Measurements from ENCODE around the gene TRIM63. TPM values are rescaled to one million over a fixed set of nuclear protein-coding genes. Genes with fewer than 3 reads are reported as not detected.
"Not testable (repeated sequence)": the region's sequence is repeated elsewhere in the genome, so short reads cannot be mapped to it uniquely, and the experiment has no call there.

TRIM63 gene
- total and polyA plus RNA-seq, 8 donors, result 0.15 to 1.8 (median 0.29) TPM; not detected in 3

DNA sequence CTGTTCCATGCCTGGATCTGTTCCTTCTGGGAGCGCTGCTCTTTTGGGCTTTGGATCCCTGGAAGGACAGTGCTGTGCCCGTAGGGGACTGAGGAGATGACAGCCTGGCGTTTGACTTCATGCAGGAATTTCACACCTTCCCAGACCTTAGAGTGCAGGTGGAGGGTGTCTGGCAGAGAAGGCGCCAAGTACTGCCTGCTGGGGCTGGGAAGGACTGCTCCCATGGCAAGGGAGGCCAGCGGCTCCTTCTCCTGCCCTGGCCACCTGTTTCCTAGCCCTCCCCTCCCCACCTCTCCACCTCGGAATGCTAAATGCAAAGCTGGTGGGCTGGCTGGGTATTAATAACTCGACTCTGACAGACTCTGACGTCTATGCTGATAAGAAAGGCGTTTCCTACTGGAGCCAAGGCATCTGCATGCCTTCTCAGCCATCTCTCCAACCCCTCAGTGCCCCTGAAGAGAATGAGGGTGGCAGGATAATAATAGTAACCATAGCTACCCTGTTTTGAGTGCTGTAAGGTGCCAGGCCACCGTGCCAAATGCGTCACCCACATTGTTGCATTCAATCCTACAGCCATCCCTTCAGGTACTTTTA lies 26.7 kb upstream of the TRIM63 start:
- intact Hi-C loops (cut with DNase I), result no loop called here
- TF ChIP-seq, protein P1, sequence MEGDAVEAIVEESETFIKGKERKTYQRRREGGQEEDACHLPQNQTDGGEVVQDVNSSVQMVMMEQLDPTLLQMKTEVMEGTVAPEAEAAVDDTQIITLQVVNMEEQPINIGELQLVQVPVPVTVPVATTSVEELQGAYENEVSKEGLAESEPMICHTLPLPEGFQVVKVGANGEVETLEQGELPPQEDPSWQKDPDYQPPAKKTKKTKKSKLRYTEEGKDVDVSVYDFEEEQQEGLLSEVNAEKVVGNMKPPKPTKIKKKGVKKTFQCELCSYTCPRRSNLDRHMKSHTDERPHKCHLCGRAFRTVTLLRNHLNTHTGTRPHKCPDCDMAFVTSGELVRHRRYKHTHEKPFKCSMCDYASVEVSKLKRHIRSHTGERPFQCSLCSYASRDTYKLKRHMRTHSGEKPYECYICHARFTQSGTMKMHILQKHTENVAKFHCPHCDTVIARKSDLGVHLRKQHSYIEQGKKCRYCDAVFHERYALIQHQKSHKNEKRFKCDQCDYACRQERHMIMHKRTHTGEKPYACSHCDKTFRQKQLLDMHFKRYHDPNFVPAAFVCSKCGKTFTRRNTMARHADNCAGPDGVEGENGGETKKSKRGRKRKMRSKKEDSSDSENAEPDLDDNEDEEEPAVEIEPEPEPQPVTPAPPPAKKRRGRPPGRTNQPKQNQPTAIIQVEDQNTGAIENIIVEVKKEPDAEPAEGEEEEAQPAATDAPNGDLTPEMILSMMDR (IDR thresholded peaks at IDR 0.05), result no peak
- peaks cover 0 to 37% of the 10 kb centered on the region in 2 donors for H3K27me3 ChIP-seq
- DNase-seq, result peak in 1 of 4 donors; percentile 39
- no peak for ATAC-seq
- H3K4me3 ChIP-seq, result no peak overlapping the region
- H3K4me1 ChIP-seq, result peaks cover 0 to 7% of the 10 kb centered on the region in 2 donors
- no peaks in the 10 kb centered on the region for H3K9me3 ChIP-seq
- H3K36me3 ChIP-seq, result no peaks in the 10 kb centered on the region
- H3K27ac ChIP-seq, result peak overlapping the region in 1 of 2 donors; percentile 28

DNA sequence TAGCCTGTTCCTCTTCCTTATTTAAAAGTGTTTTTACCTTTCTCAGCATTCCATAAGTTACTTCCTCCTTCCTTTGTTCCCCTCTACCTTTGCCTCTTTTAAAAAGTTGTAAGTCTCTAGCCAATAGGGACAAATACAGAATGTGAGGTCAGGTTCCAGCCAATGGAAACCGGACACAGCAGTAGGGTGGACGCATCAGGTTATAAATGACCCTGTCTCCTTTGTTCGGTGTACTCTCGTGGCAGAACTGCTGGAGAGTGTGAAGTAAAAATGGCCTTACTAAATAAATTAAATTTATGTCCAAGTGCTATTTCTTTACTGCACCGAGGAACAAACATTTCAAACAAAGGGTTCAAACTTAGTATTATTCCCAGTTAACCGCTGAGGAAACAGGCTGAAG lies 26.1 kb upstream of the TRIM63 start:
- intact Hi-C loops (cut with DNase I); H3K4me1 ChIP-seq; H3K4me3 ChIP-seq; DNase-seq; ATAC-seq; H3K27ac ChIP-seq; H3K9me3 ChIP-seq; H3K36me3 ChIP-seq: not testable (repeated sequence)
- peaks cover 0 to 37% of the 10 kb centered on the region in 2 donors for H3K27me3 ChIP-seq

DNA sequence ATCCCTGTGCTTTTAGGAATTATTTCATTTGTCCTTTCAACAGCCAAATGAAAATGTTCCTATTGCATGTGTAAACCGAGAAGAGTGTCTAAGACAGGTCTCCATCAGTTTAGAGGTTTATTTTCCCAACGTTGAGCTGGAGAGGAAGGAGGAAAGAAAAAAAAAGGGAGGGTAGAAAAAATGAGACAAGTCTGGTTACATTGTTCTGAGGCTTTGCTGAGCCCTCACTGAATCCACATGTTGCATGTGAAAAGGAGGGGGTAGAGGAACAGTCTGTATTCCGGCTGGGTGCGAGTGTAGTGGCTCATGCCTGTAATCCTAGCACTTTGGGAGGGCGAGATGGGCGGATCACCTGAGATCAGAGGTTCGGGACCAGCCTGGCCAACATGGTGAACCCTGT lies 25.0 kb upstream of the TRIM63 start:
- H3K27me3 ChIP-seq, result peaks cover 0 to 37% of the 10 kb centered on the region in 2 donors
- H3K36me3 ChIP-seq, result no peaks in the 10 kb centered on the region
- TF ChIP-seq, protein P1 (IDR thresholded peaks at IDR 0.05), result no peak
- no peak overlapping the region for H3K4me3 ChIP-seq
- intact Hi-C loops (cut with DNase I), result no loop called here
- DNase-seq, result no peak
- H3K27ac ChIP-seq, result no peak overlapping the region
- ATAC-seq, result no peak
- H3K9me3 ChIP-seq, result no peaks in the 10 kb centered on the region
- peaks cover 0 to 7% of the 10 kb centered on the region in 2 donors for H3K4me1 ChIP-seq

DNA sequence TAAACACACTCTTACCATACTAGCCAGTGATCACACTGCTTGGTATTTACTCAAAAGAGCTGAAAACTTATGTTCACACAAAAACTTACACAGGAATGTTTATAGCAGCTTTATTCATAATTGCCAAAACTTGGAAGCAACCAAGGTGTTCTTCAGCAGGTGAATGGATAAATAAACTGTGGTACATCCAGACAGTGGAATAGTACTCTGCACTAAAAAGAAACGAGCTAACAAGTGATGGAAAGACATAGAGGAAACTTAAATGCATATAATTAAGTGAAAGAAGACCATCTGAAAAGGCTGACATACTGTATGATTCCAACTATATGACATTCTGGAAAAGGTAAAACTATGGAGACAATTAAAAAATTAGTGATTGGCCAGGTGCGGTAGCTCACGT lies 23.5 kb upstream of the TRIM63 start:
- Histone ChIP-seq H3K27me3 (peaks cover 0 to 37% of the 10 kb centered on the region in 2 donors), H3K9me3 (no peaks in the 10 kb centered on the region), H3K27ac (no peak overlapping the region), H3K36me3 (no peaks in the 10 kb centered on the region), H3K4me3 (no peak overlapping the region), H3K4me1 (peaks cover 0 to 7% of the 10 kb centered on the region in 2 donors)
- intact Hi-C loops (cut with DNase I), result no loop called here
- TF ChIP-seq, protein P1 (IDR thresholded peaks at IDR 0.05), result no peak
- DNase-seq (no peak), ATAC-seq (no peak)

DNA sequence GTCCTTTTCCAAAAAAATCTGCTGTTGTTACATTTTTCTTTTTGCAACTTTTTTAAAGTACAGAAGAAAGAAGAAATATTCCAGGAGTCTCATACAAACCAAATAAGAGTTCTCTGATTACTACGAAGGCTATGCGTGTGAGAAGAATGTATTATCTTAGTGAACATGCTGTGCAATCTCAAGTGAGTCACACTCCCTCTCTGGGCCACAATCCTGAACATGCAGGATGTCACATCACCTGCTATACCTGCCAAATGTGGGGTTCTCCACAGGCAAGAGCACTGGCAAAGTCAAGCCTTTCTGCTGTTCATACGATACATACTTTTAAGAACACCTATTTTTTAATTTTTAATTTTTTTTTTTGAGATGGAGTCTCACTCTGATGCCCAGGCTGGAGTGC lies 21.7 kb upstream of the TRIM63 start:
- Histone ChIP-seq H3K4me1 (no peaks in the 10 kb centered on the region), H3K4me3 (no peak overlapping the region), H3K27me3 (peaks cover 0 to 34% of the 10 kb centered on the region in 2 donors), H3K36me3 (no peaks in the 10 kb centered on the region), H3K27ac (no peak overlapping the region), H3K9me3 (no peaks in the 10 kb centered on the region)
- intact Hi-C loops (cut with DNase I), result no loop called here
- no peak for DNase-seq
- no peak for ATAC-seq
- TF ChIP-seq, protein P1 (IDR thresholded peaks at IDR 0.05), result no peak

DNA sequence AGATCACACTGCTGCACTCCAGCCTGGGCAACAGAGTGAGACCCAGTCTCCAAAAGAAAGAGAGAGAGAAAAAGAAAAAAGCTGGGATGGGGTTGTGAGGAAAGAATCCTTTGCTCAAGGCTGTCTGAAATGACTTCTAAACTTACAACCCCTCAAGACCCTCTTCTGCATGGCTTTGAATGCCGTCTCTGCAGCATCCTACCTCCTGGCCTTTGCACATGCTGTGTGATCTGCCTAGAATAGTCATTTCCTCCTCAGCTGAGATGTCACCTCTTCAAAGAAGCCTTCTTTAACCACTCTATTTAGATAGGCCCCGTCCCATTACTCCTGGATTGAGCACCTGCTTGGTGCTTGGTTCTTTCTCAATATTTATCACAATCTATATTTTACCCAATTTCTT lies 17.4 kb upstream of the TRIM63 start:
- Histone ChIP-seq H3K4me3 (no peak overlapping the region), H3K9me3 (no peaks in the 10 kb centered on the region), H3K27ac (no peak overlapping the region), H3K27me3 (peaks cover 0 to 10% of the 10 kb centered on the region in 2 donors), H3K36me3 (no peaks in the 10 kb centered on the region), H3K4me1 (no peaks in the 10 kb centered on the region)
- ATAC-seq (no peak), DNase-seq (no peak)
- intact Hi-C loops (cut with DNase I), result no loop called here
- TF ChIP-seq, protein P1 (IDR thresholded peaks at IDR 0.05), result no peak

All from left lung (tissue), 10 donors.